Activated naive CD4-positive, alpha-beta T cell treated with anti-CD3 and anti-CD28 coated beads, Interleukin-2, amount 50 U/mL, for 24 hours (primary cell): ENCODE measurements around the gene TBC1D2.

ENCODE experiments used
- H3K27ac Mint-ChIP-seq: one replicate; pipeline ENCODE4 v1.8.0; 2021; ENCODE audit warnings: mild to moderate bottlenecking, mixed read lengths
- H3K27me3 Mint-ChIP-seq: one replicate; pipeline ENCODE4 v1.8.0; 2021; ENCODE audit warnings: mixed read lengths
- H3K36me3 Mint-ChIP-seq: one replicate; pipeline ENCODE4 v1.8.0; 2021; ENCODE audit warnings: mixed read lengths
- H3K4me1 Mint-ChIP-seq: one replicate; pipeline ENCODE4 v1.8.0; 2021; ENCODE audit warnings: mixed read lengths
- H3K4me3 Mint-ChIP-seq: one replicate; pipeline ENCODE4 v1.8.0; 2021; ENCODE audit warnings: mild to moderate bottlenecking, mixed read lengths
- H3K9me3 Mint-ChIP-seq: one replicate; pipeline ENCODE4 v1.8.0; 2021; ENCODE audit warnings: mixed read lengths

The TBC1D2 gene

GRCh38 chr9:98231770-98232478, 23.5 kb downstream of the TBC1D2 start:
- H3K4me1 Mint-ChIP-seq = no peaks in the 10 kb centered on the region
- H3K27ac Mint-ChIP-seq = no peak overlapping the region
- peaks cover 7% of the 10 kb centered on the region for H3K36me3 Mint-ChIP-seq
- no peaks in the 10 kb centered on the region for H3K27me3 Mint-ChIP-seq
- H3K9me3 Mint-ChIP-seq = no peaks in the 10 kb centered on the region
- H3K4me3 Mint-ChIP-seq = no peak overlapping the region

- Mint-ChIP-seq H3K27me3 (no peaks in the 10 kb centered on the region), H3K27ac (no peak overlapping the region), H3K4me3 (no peak overlapping the region), H3K36me3 (peaks cover 11% of the 10 kb centered on the region), H3K4me1 (no peaks in the 10 kb centered on the region), H3K9me3 (no peaks in the 10 kb centered on the region)
Measured at GRCh38 chr9:98230789-98231188, 24.7 kb downstream of the TBC1D2 start.

GRCh38 chr9:98230304-98230703, 25.1 kb downstream of the TBC1D2 start:
- Mint-ChIP-seq H3K4me3 (no peak overlapping the region), H3K36me3 (peaks cover 11% of the 10 kb centered on the region), H3K4me1 (no peaks in the 10 kb centered on the region), H3K27me3 (no peaks in the 10 kb centered on the region), H3K9me3 (no peaks in the 10 kb centered on the region), H3K27ac (no peak overlapping the region)

- Mint-ChIP-seq H3K9me3 (no peaks in the 10 kb centered on the region), H3K4me3 (no peak overlapping the region), H3K36me3 (peaks cover 9% of the 10 kb centered on the region), H3K27me3 (no peaks in the 10 kb centered on the region), H3K27ac (no peak overlapping the region), H3K4me1 (no peaks in the 10 kb centered on the region)
Measured at GRCh38 chr9:98229620-98230019, 25.8 kb downstream of the TBC1D2 start.

- no peaks in the 10 kb centered on the region for H3K4me1 Mint-ChIP-seq
- no peak overlapping the region for H3K4me3 Mint-ChIP-seq
- peaks cover 9% of the 10 kb centered on the region for H3K36me3 Mint-ChIP-seq
- H3K27me3 Mint-ChIP-seq = no peaks in the 10 kb centered on the region
- H3K27ac Mint-ChIP-seq = no peak overlapping the region
- H3K9me3 Mint-ChIP-seq = no peaks in the 10 kb centered on the region
Measured at GRCh38 chr9:98229090-98229395, 26.4 kb downstream of the TBC1D2 start.

- Mint-ChIP-seq H3K27me3 (no peaks in the 10 kb centered on the region), H3K4me1 (no peaks in the 10 kb centered on the region), H3K27ac (no peak overlapping the region), H3K36me3 (peaks cover 8% of the 10 kb centered on the region), H3K4me3 (no peak overlapping the region), H3K9me3 (no peaks in the 10 kb centered on the region)
Measured at GRCh38 chr9:98228392-98229089, 26.9 kb downstream of the TBC1D2 start.

GRCh38 chr9:98227883-98228282, 27.6 kb downstream of the TBC1D2 start:
- no peaks in the 10 kb centered on the region for H3K27me3 Mint-ChIP-seq
- no peak overlapping the region for H3K4me3 Mint-ChIP-seq
- peaks cover 11% of the 10 kb centered on the region for H3K36me3 Mint-ChIP-seq
- no peak overlapping the region for H3K27ac Mint-ChIP-seq
- H3K4me1 Mint-ChIP-seq = no peaks in the 10 kb centered on the region
- H3K9me3 Mint-ChIP-seq = no peaks in the 10 kb centered on the region

GRCh38 chr9:98226957-98227356, 28.5 kb downstream of the TBC1D2 start:
- Mint-ChIP-seq H3K36me3 (peaks cover 12% of the 10 kb centered on the region), H3K9me3 (no peaks in the 10 kb centered on the region), H3K4me3 (no peak overlapping the region), H3K27me3 (no peaks in the 10 kb centered on the region), H3K27ac (no peak overlapping the region), H3K4me1 (no peaks in the 10 kb centered on the region)

- Mint-ChIP-seq H3K27me3 (no peaks in the 10 kb centered on the region), H3K9me3 (no peaks in the 10 kb centered on the region), H3K4me3 (no peak overlapping the region), H3K27ac (no peak overlapping the region), H3K36me3 (peaks cover 10% of the 10 kb centered on the region), H3K4me1 (no peaks in the 10 kb centered on the region)
Measured at GRCh38 chr9:98226516-98226915, 28.9 kb downstream of the TBC1D2 start.

GRCh38 chr9:98225015-98225442, 30.4 kb downstream of the TBC1D2 start:
- Mint-ChIP-seq H3K36me3 (peaks cover 9% of the 10 kb centered on the region), H3K27me3 (no peaks in the 10 kb centered on the region), H3K27ac (no peak overlapping the region), H3K9me3 (no peaks in the 10 kb centered on the region), H3K4me1 (no peaks in the 10 kb centered on the region), H3K4me3 (no peak overlapping the region)

GRCh38 chr9:98222885-98223691, 32.4 kb downstream of the TBC1D2 start:
- no peaks in the 10 kb centered on the region for H3K4me1 Mint-ChIP-seq
- no peak overlapping the region for H3K27ac Mint-ChIP-seq
- no peaks in the 10 kb centered on the region for H3K27me3 Mint-ChIP-seq
- peaks cover 12% of the 10 kb centered on the region for H3K36me3 Mint-ChIP-seq
- no peak overlapping the region for H3K4me3 Mint-ChIP-seq
- H3K9me3 Mint-ChIP-seq = no peaks in the 10 kb centered on the region

GRCh38 chr9:98220911-98221310, 34.5 kb downstream of the TBC1D2 start:
- Mint-ChIP-seq H3K27me3 (no peaks in the 10 kb centered on the region), H3K27ac (no peak overlapping the region), H3K36me3 (peaks cover 8% of the 10 kb centered on the region), H3K4me3 (no peak overlapping the region), H3K4me1 (no peaks in the 10 kb centered on the region), H3K9me3 (no peaks in the 10 kb centered on the region)

GRCh38 chr9:98219794-98220370, 35.6 kb downstream of the TBC1D2 start:
- Mint-ChIP-seq H3K27me3 (no peaks in the 10 kb centered on the region), H3K9me3 (no peaks in the 10 kb centered on the region), H3K4me3 (no peak overlapping the region), H3K36me3 (peaks cover 14% of the 10 kb centered on the region), H3K4me1 (no peaks in the 10 kb centered on the region), H3K27ac (no peak overlapping the region)

- H3K27ac Mint-ChIP-seq = no peak overlapping the region
- peaks cover 14% of the 10 kb centered on the region for H3K36me3 Mint-ChIP-seq
- H3K27me3 Mint-ChIP-seq = no peaks in the 10 kb centered on the region
- no peaks in the 10 kb centered on the region for H3K4me1 Mint-ChIP-seq
- no peak overlapping the region for H3K4me3 Mint-ChIP-seq
- no peaks in the 10 kb centered on the region for H3K9me3 Mint-ChIP-seq
Measured at GRCh38 chr9:98219364-98219716, 36.1 kb downstream of the TBC1D2 start.

GRCh38 chr9:98218562-98219363, 36.7 kb downstream of the TBC1D2 start:
- Mint-ChIP-seq H3K27ac (no peak overlapping the region), H3K4me1 (no peaks in the 10 kb centered on the region), H3K4me3 (no peak overlapping the region), H3K27me3 (no peaks in the 10 kb centered on the region), H3K36me3 (peaks cover 14% of the 10 kb centered on the region), H3K9me3 (no peaks in the 10 kb centered on the region)
